H9 (cell line): ENCODE measurements around the gene PDZK1IP1. TPM values are rescaled to one million over a fixed set of nuclear protein-coding genes. Genes with fewer than 3 reads are reported as not detected.

Source experiments
- DNase-seq: peaks from one replicate; pipeline ENCODE4 v3.0.0-alpha.2; 2017
- H2AFZ ChIP-seq: one replicate; pipeline ENCODE4 v1.6.1; 2013; ENCODE audit warnings: mild to moderate bottlenecking, low read length, control low read depth, moderate library complexity
- H2AK5ac ChIP-seq: 2 replicates; pipeline ENCODE4 v1.6.1; 2013; ENCODE audit warnings: low read length, control low read depth, mixed read lengths; ENCODE audit not compliant: insufficient read length
- H2BK120ac ChIP-seq: one replicate; pipeline ENCODE4 v1.6.1; 2013; ENCODE audit warnings: low read depth, mild to moderate bottlenecking, low read length, control low read depth, inconsistent platforms; ENCODE audit not compliant: poor library complexity, severe bottlenecking
- H2BK12ac ChIP-seq: 2 replicates; pipeline ENCODE4 v1.6.1; 2013; ENCODE audit warnings: low read length, control low read depth, mixed read lengths, low read depth; ENCODE audit not compliant: insufficient read length
- H2BK15ac ChIP-seq: 2 replicates; pipeline ENCODE4 v1.6.1; 2013; ENCODE audit warnings: low read depth, low read length, control low read depth
- H2BK20ac ChIP-seq: one replicate; pipeline ENCODE4 v1.6.1; 2013; ENCODE audit warnings: low read depth, mild to moderate bottlenecking, low read length, control low read depth, inconsistent platforms; ENCODE audit not compliant: poor library complexity, severe bottlenecking
- H2BK5ac ChIP-seq: 2 replicates; pipeline ENCODE4 v1.6.1; 2013; ENCODE audit warnings: low read length, control low read depth, mixed read lengths; ENCODE audit not compliant: insufficient read length
- H3K14ac ChIP-seq: 2 replicates; pipeline ENCODE4 v1.6.1; 2013; ENCODE audit warnings: low read length, control low read depth; ENCODE audit not compliant: insufficient read depth
- H3K18ac ChIP-seq: 2 replicates; pipeline ENCODE4 v1.6.1; 2013; ENCODE audit warnings: low read depth, mild to moderate bottlenecking, mixed read lengths, low read length, control low read depth; ENCODE audit not compliant: insufficient read length
- H3K23ac ChIP-seq: 2 replicates; pipeline ENCODE4 v1.6.1; 2013; ENCODE audit warnings: low read length, control low read depth, mixed read lengths, low read depth; ENCODE audit not compliant: insufficient read length
- H3K23me2 ChIP-seq: 2 replicates; pipeline ENCODE4 v1.6.1; 2013; ENCODE audit warnings: low read depth, mild to moderate bottlenecking, mixed read lengths, low read length, control low read depth; ENCODE audit not compliant: insufficient read length, poor library complexity, severe bottlenecking
- H3K27ac ChIP-seq: 2 replicates; pipeline ENCODE4 v1.5.1; 2013; ENCODE audit warnings: low read length, control low read depth, mixed read lengths, low read depth; ENCODE audit not compliant: insufficient read length
- H3K27me3 ChIP-seq: 2 replicates; pipeline ENCODE4 v1.6.1; 2013; ENCODE audit warnings: low read length, control low read depth, inconsistent platforms; ENCODE audit not compliant: insufficient read depth
- H3K4ac ChIP-seq: 2 replicates; pipeline ENCODE4 v1.6.1; 2013; ENCODE audit warnings: low read depth, mild to moderate bottlenecking, control low read depth, inconsistent platforms, low read length, moderate library complexity
- H3K4me1 ChIP-seq: 2 replicates; pipeline ENCODE4 v1.6.1; 2013; ENCODE audit warnings: low read length, control low read depth, inconsistent platforms; ENCODE audit not compliant: insufficient read depth
- H3K4me2 ChIP-seq: 2 replicates; pipeline ENCODE4 v1.6.1; 2013; ENCODE audit warnings: low read length, control low read depth, mixed read lengths; ENCODE audit not compliant: insufficient read length, insufficient read depth
- H3K56ac ChIP-seq: 2 replicates; pipeline ENCODE4 v1.6.1; 2013; ENCODE audit warnings: low read depth, mild to moderate bottlenecking, mixed read lengths, low read length, control low read depth; ENCODE audit not compliant: insufficient read length
- H3K79me1 ChIP-seq: 2 replicates; pipeline ENCODE4 v1.6.1; 2013; ENCODE audit warnings: low read depth, mild to moderate bottlenecking, moderate library complexity, low read length, control low read depth, inconsistent platforms; ENCODE audit not compliant: insufficient read depth, poor library complexity, severe bottlenecking
- H3K79me2 ChIP-seq: 2 replicates; pipeline ENCODE4 v1.6.1; 2013; ENCODE audit warnings: low read length, control low read depth, inconsistent platforms; ENCODE audit not compliant: insufficient read depth
- H3K9ac ChIP-seq: 2 replicates; pipeline ENCODE4 v1.6.1; 2013; ENCODE audit warnings: low read length, control low read depth, mixed read lengths; ENCODE audit not compliant: insufficient read length; ENCODE audit errors: extremely low read depth
- H3K9me3 ChIP-seq: one replicate; pipeline ENCODE4 v1.6.1; 2013; ENCODE audit warnings: low read depth, low read length, inconsistent platforms; ENCODE audit not compliant: control insufficient read depth
- H3T11ph ChIP-seq: one replicate; pipeline ENCODE4 v1.6.1; 2013; ENCODE audit warnings: mild to moderate bottlenecking, low read length, control low read depth, inconsistent platforms
- H4K20me1 ChIP-seq: one replicate; pipeline ENCODE4 v1.6.1; 2013; ENCODE audit not compliant: control insufficient read depth, insufficient read length, insufficient read depth
- H4K5ac ChIP-seq: 2 replicates; pipeline ENCODE4 v1.6.1; 2013; ENCODE audit warnings: low read depth, mild to moderate bottlenecking, mixed read lengths, low read length, control low read depth; ENCODE audit not compliant: insufficient read length
- H4K8ac ChIP-seq: replicated peaks from 2 replicates; pipeline ENCODE4 v1.6.1; 2013; ENCODE audit warnings: low read length, control low read depth, mixed read lengths, low read depth; ENCODE audit not compliant: insufficient read length
- H4K91ac ChIP-seq: 2 replicates; pipeline ENCODE4 v1.6.1; 2013; ENCODE audit warnings: low read depth, mild to moderate bottlenecking, moderate library complexity, mixed read lengths, low read length, control low read depth; ENCODE audit not compliant: insufficient read length
- H3K27ac Mint-ChIP-seq, 3 experiments: 2 replicates in 2 of 3; 3 replicates in 1 of 3; pipeline ENCODE4 v1.8.0; 2020 to 2021; ENCODE audit warnings: mixed read lengths in 3 of 3, mild to moderate bottlenecking in 1 of 3, moderate library complexity in 1 of 3
- H3K27me3 Mint-ChIP-seq: 2 replicates; pipeline ENCODE4 v1.8.0; 2021; ENCODE audit warnings: low read depth, mild to moderate bottlenecking, moderate library complexity, mixed read lengths
- H3K36me3 Mint-ChIP-seq, 3 experiments: 2 replicates in 2 of 3; 3 replicates in 1 of 3; pipeline ENCODE4 v1.8.0; 2020 to 2021; ENCODE audit warnings: low read depth in 3 of 3, mixed read lengths in 3 of 3; ENCODE audit not compliant: insufficient read depth in 1 of 3
- H3K4me1 Mint-ChIP-seq, 2 experiments: 2 replicates each; pipeline ENCODE4 v1.8.0; 2020; ENCODE audit warnings: mixed read lengths in 2 of 2
- H3K4me3 Mint-ChIP-seq, 2 experiments: 2 replicates in 1 of 2; 3 replicates in 1 of 2; pipeline ENCODE4 v1.8.0; 2020 to 2021; ENCODE audit warnings: mild to moderate bottlenecking in 2 of 2, mixed read lengths in 2 of 2, moderate library complexity in 1 of 2
- H3K9me3 Mint-ChIP-seq, 2 experiments: 2 replicates in 1 of 2; 3 replicates in 1 of 2; pipeline ENCODE4 v1.8.0; 2020; ENCODE audit warnings: mild to moderate bottlenecking in 2 of 2, mixed read lengths in 2 of 2, moderate library complexity in 1 of 2
- CTCF ChIP-seq: fragments of 200-600 bp; sonication (generic); conservative IDR thresholded peaks from 3 replicates; pipeline ENCODE4 v1.8.0; 2021; ENCODE audit warnings: antibody characterized with exemption, mild to moderate bottlenecking
- WGBS: extraction: QIAGEN DNeasy Blood & Tissue Kit; methylation state at CpG from one replicate; pipeline ENCODE4 v1.1.7; 2013; ENCODE audit warnings: missing lambda C conversion rate, low lambda C conversion rate, mixed read lengths; ENCODE audit not compliant: insufficient read length; ENCODE audit errors: extremely low coverage; 5-methylcytosine and 5-hydroxymethylcytosine counted together
- total RNA-seq: library from RNA; stranded (reverse); gene quantifications from 2 replicates; pipeline ENCODE4 v1.2.1, GENCODE V29; 2021

PDZK1IP1 gene
- total RNA-seq, 1 experiment from 2014 or later = not detected

GRCh38 chr1:47172782-47173181 lies 17.1 kb downstream of the PDZK1IP1 start:
- Histone ChIP-seq H2BK5ac (no peak overlapping the region), H3K23ac (no peak overlapping the region), H3K23me2 (no peaks in the 10 kb centered on the region), H3K79me1 (no peaks in the 10 kb centered on the region), H3K4ac (no peak overlapping the region), H3K14ac (no peak overlapping the region), H2BK15ac (no peak overlapping the region), H2AK5ac (no peak overlapping the region), H4K8ac (no peak overlapping the region), H3K4me1 (no peaks in the 10 kb centered on the region; the same call in 1 of the 2 replicates), H4K5ac (no peak overlapping the region), H4K20me1 (no peaks in the 10 kb centered on the region), H3K27me3 (no peaks in the 10 kb centered on the region), H2BK20ac (no peak overlapping the region), H3T11ph (no peak overlapping the region), H3K9ac (no peak overlapping the region), H3K4me2 (no peak overlapping the region), H2BK120ac (no peak overlapping the region), H3K9me3 (no peaks in the 10 kb centered on the region), H2BK12ac (no peak overlapping the region), H3K56ac (peak overlapping the region; percentile 27), H4K91ac (no peak overlapping the region), H3K79me2 (no peaks in the 10 kb centered on the region), H3K18ac (no peak overlapping the region), H2AFZ (no peak overlapping the region), H3K27ac (no peak overlapping the region)
- H3K27ac Mint-ChIP-seq = no peak overlapping the region
- H3K4me1 Mint-ChIP-seq = peaks cover 2 to 4% of the 10 kb centered on the region in 2 experiments; a peak in 3 of 4 replicates
- WGBS = no CpG with 5 or more reads among the region's 5 CpGs
- no peak for TF ChIP-seq CTCF
- H3K4me3 Mint-ChIP-seq = no peak overlapping the region
- peaks cover 0 to 6% of the 10 kb centered on the region in 2 experiments; a peak in 2 of 5 replicates for H3K9me3 Mint-ChIP-seq
- DNase-seq = no peak
- H3K36me3 Mint-ChIP-seq = no peaks in the 10 kb centered on the region; a peak in 1 of 7 replicates
- H3K27me3 Mint-ChIP-seq = peaks cover 25% of the 10 kb centered on the region
